K562 (cell line): Measurements from ENCODE around the gene THOC5. TPM values are rescaled to one million over a fixed set of nuclear protein-coding genes. Genes with fewer than 3 reads are reported as not detected.

ENCODE experiments used
- ATAC-seq: fragments of 200-7000 bp; cut with Tn5 transposase; 3 replicates; pipeline ENCODE4 v1.9.1; 2020; ENCODE audit warnings: moderate library complexity
- BruUV-seq: library from RNA; stranded (reverse); fragments of 400-500 nt; replicated peaks from 2 replicates; lab custom pipeline; 2021; lab: Mats Ljungman, UMichigan
- CTCF ChIA-PET: fragments of 300-600 bp; formaldehyde crosslinking; extraction: SDS; loops from one replicate; lab custom pipeline; 2021; ENCODE audit warnings: low intra/inter-chr PET ratio; lab: Yijun Ruan, JAX
- POLR2A ChIA-PET: fragments of 300-600, 350-650 bp; sonication (Branson Sonifier 250); formaldehyde crosslinking; extraction: SDS; loops from one replicate; lab custom pipeline; 2021; ENCODE audit warnings: antibody characterized with exemption, inconsistent platforms; lab: Yijun Ruan, JAX
- DNase-seq, 4 experiments: peaks; one replicate each; pipeline versions ENCODE4 v3.0.0 to v3.0.0-alpha.2; 2011 to 2018; ENCODE audit warnings: low spot score in 3 of 4, mixed read lengths in 3 of 4; ENCODE audit errors: extremely low read depth in 1 of 4
- FAIRE-seq: peaks from 2 replicates; lab custom pipeline; 2011; peaks lifted over from hg19 to GRCh38; lab: Jason Lieb, UNC
- H2AFZ ChIP-seq: 2 replicates; pipeline ENCODE4 v1.6.0; 2011; ENCODE audit warnings: low read depth, low read length, control low read depth, inconsistent platforms
- H3K27ac ChIP-seq: fragments of 200-600 bp; 3 replicates; pipeline ENCODE4 v1.8.0; 2011; ENCODE audit warnings: low read depth, mild to moderate bottlenecking, control low read depth, inconsistent platforms, low read length, moderate library complexity, mixed read lengths; ENCODE audit errors: extremely low read depth
- H3K27me3 ChIP-seq, 2 experiments: fragments of 300-600 bp in 1 of 2; 2 replicates in 1 of 2; 3 replicates in 1 of 2; pipeline versions ENCODE4 v1.6.0 to v1.8.0; 2011; ENCODE audit warnings: inconsistent platforms in 2 of 2, low read length in 2 of 2, mild to moderate bottlenecking in 1 of 2, mixed read lengths in 1 of 2, moderate library complexity in 1 of 2; ENCODE audit not compliant: control insufficient read depth in 2 of 2, insufficient read depth in 2 of 2
- H3K36me3 ChIP-seq: fragments of 300-600 bp; 3 replicates; pipeline ENCODE4 v1.8.0; 2011; ENCODE audit warnings: mild to moderate bottlenecking, low read length, inconsistent platforms; ENCODE audit not compliant: control insufficient read depth, insufficient read depth
- H3K4me1 ChIP-seq, 2 experiments: fragments of 200-600 bp in 1 of 2; replicated peaks in 1 of 2; 2 replicates in 1 of 2; 3 replicates in 1 of 2; pipeline versions ENCODE4 v1.5.1 to v1.8.0; 2011; ENCODE audit warnings: inconsistent platforms in 2 of 2, low read length in 2 of 2, mild to moderate bottlenecking in 1 of 2, mixed read lengths in 1 of 2, moderate library complexity in 1 of 2; ENCODE audit not compliant: control insufficient read depth in 2 of 2, insufficient read depth in 2 of 2
- H3K4me2 ChIP-seq: 2 replicates; pipeline ENCODE4 v1.6.1; 2011; ENCODE audit warnings: low read length, control low read depth, inconsistent platforms, mixed read lengths; ENCODE audit not compliant: insufficient read depth
- H3K4me3 ChIP-seq: fragments of 200-600 bp; sonication (generic), shearing (Covaris generic); 2 replicates; pipeline ENCODE4 v1.5.1; 2016; ENCODE audit warnings: control low read depth, inconsistent platforms
- H3K79me2 ChIP-seq: fragments of 200-600 bp; 3 replicates; pipeline ENCODE4 v1.8.0; 2011; ENCODE audit warnings: low read length, inconsistent platforms; ENCODE audit not compliant: control insufficient read depth, insufficient read depth
- H3K9ac ChIP-seq, 2 experiments: 2 replicates each; pipeline versions ENCODE4 v1.6.0 to v1.6.1; 2011; ENCODE audit warnings: low read depth in 2 of 2, low read length in 2 of 2, control low read depth in 1 of 2, inconsistent platforms in 1 of 2, mild to moderate bottlenecking in 1 of 2, mixed read lengths in 1 of 2; ENCODE audit not compliant: insufficient read depth in 1 of 2
- H3K9me1 ChIP-seq: one replicate; pipeline ENCODE4 v1.6.0; 2011; ENCODE audit warnings: inconsistent platforms, mild to moderate bottlenecking, low read length, moderate library complexity; ENCODE audit not compliant: control insufficient read depth, insufficient read depth
- H3K9me3 ChIP-seq: replicated peaks from 2 replicates; pipeline ENCODE4 v1.5.1; 2011; ENCODE audit warnings: low read depth, low read length, inconsistent platforms; ENCODE audit not compliant: control insufficient read depth, insufficient read depth
- H4K20me1 ChIP-seq: replicated peaks from 2 replicates; pipeline ENCODE4 v1.6.1; 2011; ENCODE audit warnings: low read length, inconsistent platforms, mixed read lengths; ENCODE audit not compliant: control insufficient read depth, insufficient read depth
- E2F6 ChIP-seq, 2 experiments: IDR thresholded peaks; 2 replicates each; pipeline ENCODE4 v1.6.1; 2011; ENCODE audit warnings: borderline replicate concordance in 1 of 2, control low read depth in 1 of 2, low read depth in 1 of 2, low read length in 1 of 2, mild to moderate bottlenecking in 1 of 2, mixed read lengths in 1 of 2, moderate library complexity in 1 of 2; ENCODE audit not compliant: insufficient read depth in 1 of 2, insufficient read length in 1 of 2, poor library complexity in 1 of 2, severe bottlenecking in 1 of 2; ENCODE audit errors: extremely low read depth in 1 of 2
- GABPB2 ChIP-seq: fragments of 250-450 bp; sonication (Bioruptor Pico); conservative IDR thresholded peaks from 2 replicates; pipeline ENCODE4 v1.5.1; 2021; ENCODE audit warnings: mild to moderate bottlenecking
- MIER1 ChIP-seq: fragments of 450-650 bp; IDR thresholded peaks from 2 replicates; pipeline ENCODE4 v1.6.1; 2016; ENCODE audit warnings: antibody characterized with exemption, mild to moderate bottlenecking, low read depth
- MXI1 ChIP-seq: IDR thresholded peaks from 2 replicates; pipeline ENCODE4 v1.6.1; 2011; ENCODE audit warnings: low read depth, mild to moderate bottlenecking, improper control_type of control experiment, low read length
- POLR3G ChIP-seq: IDR thresholded peaks from 2 replicates; pipeline ENCODE4 v1.6.1; 2011; ENCODE audit not compliant: insufficient read length, insufficient replicate concordance; ENCODE audit errors: extremely low read depth
- SMARCA4 ChIP-seq: fragments of 450-650 bp; IDR thresholded peaks from 2 replicates; pipeline ENCODE4 v1.6.1; 2016
- WGBS: fragments of 100-300 bp; shearing (Covaris generic); methylation state at CpG from one replicate; pipeline ENCODE4 v1.1.6; 2016; ENCODE audit warnings: low coverage, mixed read lengths; ENCODE audit not compliant: insufficient coverage; ENCODE audit errors: missing lambda C conversion rate; 5-methylcytosine and 5-hydroxymethylcytosine counted together
- in situ Hi-C: fragments of 300-500 bp; cut with MboI; formaldehyde crosslinking; loops from 4 replicates; pipeline ENCODE4 v1.15.0; 2018; ENCODE audit warnings: inconsistent platforms, mixed read lengths
- intact Hi-C: fragments of 100-400 bp; cut with micrococcal nuclease; formaldehyde crosslinking; loops from 2 replicates; pipeline ENCODE4 v1.14.2; 2022
- polyA plus RNA-seq, 8 experiments: library from polyadenylated mRNA; depleted of rRNA in 4 of 8; stranded (reverse) in 5 of 8; unstranded in 3 of 8; fragments of >200 nt; fragmentation: Nextera tagmentation in 2 of 8; fragmentation: Illumina TruSeq in 1 of 8; extraction: Ambion mirVana in 2 of 8; extraction: Trizol in 1 of 8; gene quantifications; 2 replicates each; pipeline versions ENCODE4 v1.2.1 to v1.2.3, GENCODE V29; 2011 to 2014; ENCODE audit warnings: inconsistent platforms in 1 of 8, missing spikeins in 1 of 8
- total RNA-seq, 7 experiments: library from RNA; depleted of rRNA in 6 of 7; stranded (reverse); fragments of >200 nt in 6 of 7; fragmentation: Illumina TruSeq in 2 of 7; extraction: Trizol in 2 of 7; gene quantifications; 2 replicates each; pipeline versions ENCODE4 v1.2.1 to v1.2.3, GENCODE V29; 2011 to 2021; ENCODE audit warnings: low replicate concordance in 1 of 7
- TF ChIP-seq, protein P1 (sequence below), 3 experiments: fragments of 200-800 bp in 1 of 3; sonication (Bioruptor generic) in 1 of 3; sonication (generic) in 1 of 3; formaldehyde crosslinking in 1 of 3; IDR thresholded peaks; 2 replicates each; pipeline versions ENCODE4 v1.6.1 to v1.8.0; 2016 to 2022; ENCODE audit warnings: mild to moderate bottlenecking in 2 of 3, missing compliant biosample characterization in 2 of 3, missing genetic modification characterization in 2 of 3, missing genetic modification reagents in 1 of 3

THOC5 gene
- total and polyA plus RNA-seq, 9 of the 15 experiments (the other 6 are each of a cell fraction or from before 2014, with no cell fraction given) = 45.3 to 96.5 (median 51.4) TPM

DNA sequence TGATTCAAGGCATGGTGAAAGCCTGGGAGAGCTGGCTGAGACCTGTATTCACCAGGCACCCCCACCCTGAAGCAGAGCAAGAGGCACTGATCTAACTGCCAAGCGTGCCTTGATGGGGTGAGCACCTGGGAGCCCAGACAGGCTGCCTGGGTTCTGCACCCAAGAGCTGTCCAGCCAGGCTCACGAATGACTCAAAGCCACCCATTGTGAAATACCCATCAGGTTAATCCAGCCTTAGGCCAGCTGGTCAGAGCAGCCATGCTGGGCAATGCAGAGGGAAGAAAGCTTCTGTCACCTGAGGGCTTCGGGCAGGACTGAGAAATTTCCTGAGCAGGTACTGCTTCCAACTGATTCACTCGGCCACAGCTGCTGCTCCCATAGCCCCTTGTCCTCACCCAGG is 22.1 kb downstream of the THOC5 start:
- Histone ChIP-seq H3K4me2 (no peak overlapping the region), H3K9me3 (no peaks in the 10 kb centered on the region), H2AFZ (no peak overlapping the region), H4K20me1 (no peaks in the 10 kb centered on the region), H3K36me3 (peaks cover 82% of the 10 kb centered on the region; the same call in 2 of the 3 replicates), H3K9me1 (no peaks in the 10 kb centered on the region), H3K4me1 (no peaks in the 10 kb centered on the region), H3K27ac (no peak overlapping the region), H3K27me3 (no peaks in the 10 kb centered on the region)
- DNase-seq (no peak), ATAC-seq (no peak), FAIRE-seq (no peak)
- intact Hi-C loops = no loop called here
- no TSS peak for BruUV-seq
- ChIA-PET POLR2A (interaction anchor here (0.5 kb wide), 1 partner anchor 609 kb away, joined by 3 read pairs; no protein-coding TSS in a partner anchor), CTCF (no interaction called here)
- 78% methylated on average over 4 of the region's 4 CpGs for WGBS
- in situ Hi-C loops = no loop called here
- no peak for TF ChIP-seq MXI1
- TF ChIP-seq POLR3G = no peak
- TF ChIP-seq E2F6 (IDR thresholded peaks at IDR 0.05; ENCODE audit: borderline replicate concordance in 1 of 2, extremely low read depth in 1 of 2, insufficient read depth in 1 of 2, insufficient read length in 1 of 2, low read depth in 1 of 2, low read length in 1 of 2, poor library complexity in 1 of 2, severe bottlenecking in 1 of 2) = no peak
- TF ChIP-seq GABPB2 (CRISPR knock-in tag) = no peak
- TF ChIP-seq, protein P1, sequence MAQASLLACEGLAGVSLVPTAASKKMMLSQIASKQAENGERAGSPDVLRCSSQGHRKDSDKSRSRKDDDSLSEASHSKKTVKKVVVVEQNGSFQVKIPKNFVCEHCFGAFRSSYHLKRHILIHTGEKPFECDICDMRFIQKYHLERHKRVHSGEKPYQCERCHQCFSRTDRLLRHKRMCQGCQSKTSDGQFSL (CRISPR knock-in tag; IDR thresholded peaks at IDR 0.05) = no peak
- TF ChIP-seq, protein P1 (tag; IDR thresholded peaks at IDR 0.05) = no peak
- no peak for TF ChIP-seq SMARCA4
- no peak for TF ChIP-seq MIER1
- TF ChIP-seq, all 486 proteins: peak for 0
- no peak overlapping the region for H3K9ac ChIP-seq
- H3K79me2 ChIP-seq = no peaks in the 10 kb centered on the region
- H3K4me3 ChIP-seq = no peak overlapping the region
